IMR-90 (cell line): ENCODE measurements around the gene PLEKHB2. TPM values are rescaled to one million over a fixed set of nuclear protein-coding genes. Genes with fewer than 3 reads are reported as not detected.

Experiments
- ATAC-seq: fragments of 200-7000 bp; cut with Tn5 transposase; 2 replicates; pipeline ENCODE4 v1.9.1; 2020; ENCODE audit warnings: low read depth, mild to moderate bottlenecking, moderate library complexity
- BruUV-seq: library from RNA; stranded (reverse); fragments of 400-500 nt; replicated peaks from 2 replicates; lab custom pipeline; 2021; lab: Mats Ljungman, UMichigan
- CTCF ChIA-PET: fragments of 300-600 bp; formaldehyde crosslinking; extraction: SDS; loops from one replicate; lab custom pipeline; 2021; ENCODE audit warnings: antibody characterized with exemption; lab: Yijun Ruan, JAX
- POLR2A ChIA-PET: fragments of 300-600 bp; sonication (Branson Sonifier 250); formaldehyde crosslinking; loops from one replicate; lab custom pipeline; 2022; ENCODE audit warnings: antibody characterized with exemption; ENCODE audit not compliant: unreplicated experiment; lab: Charles Lee
- DNase-seq: peaks from one replicate; pipeline ENCODE4 v3.0.0; 2013
- H2AFZ ChIP-seq: replicated peaks from 2 replicates; pipeline ENCODE3; 2013; ENCODE audit warnings: low read length, mild to moderate bottlenecking; ENCODE audit not compliant: poor library complexity
- H2AK5ac ChIP-seq: 2 replicates; pipeline ENCODE4 v1.6.1; 2013; ENCODE audit warnings: low read depth, low read length, inconsistent platforms
- H2AK9ac ChIP-seq: replicated peaks from 2 replicates; pipeline ENCODE3; 2013; ENCODE audit warnings: mild to moderate bottlenecking, low read depth, low read length, moderate library complexity; ENCODE audit not compliant: poor library complexity
- H2BK120ac ChIP-seq: 2 replicates; pipeline ENCODE4 v1.6.1; 2013; ENCODE audit warnings: low read depth, low read length, inconsistent platforms
- H2BK15ac ChIP-seq: 3 replicates; pipeline ENCODE4 v1.6.1; 2013; ENCODE audit warnings: low read depth, low read length, inconsistent platforms
- H2BK20ac ChIP-seq: 2 replicates; pipeline ENCODE4 v1.6.1; 2013; ENCODE audit warnings: low read depth, mild to moderate bottlenecking, inconsistent platforms, low read length, moderate library complexity
- H2BK5ac ChIP-seq: 2 replicates; pipeline ENCODE4 v1.6.1; 2013; ENCODE audit warnings: mild to moderate bottlenecking, low read depth, low read length, inconsistent platforms; ENCODE audit not compliant: poor library complexity, severe bottlenecking
- H3K14ac ChIP-seq: replicated peaks from 2 replicates; pipeline ENCODE4 v1.6.1; 2013; ENCODE audit warnings: low read depth, low read length, inconsistent platforms
- H3K18ac ChIP-seq: 2 replicates; pipeline ENCODE4 v1.6.1; 2013; ENCODE audit warnings: low read depth, low read length, control low read depth
- H3K23ac ChIP-seq: 2 replicates; pipeline ENCODE4 v1.6.1; 2013; ENCODE audit warnings: low read depth, low read length, inconsistent platforms
- H3K27ac ChIP-seq: 2 replicates; pipeline ENCODE4 v1.5.1; 2013; ENCODE audit warnings: mild to moderate bottlenecking, control low read depth, low read length; ENCODE audit not compliant: insufficient read depth
- H3K27me3 ChIP-seq: 2 replicates; pipeline ENCODE4 v1.6.1; 2013; ENCODE audit warnings: low read length; ENCODE audit not compliant: control insufficient read depth, insufficient read depth
- H3K36me3 ChIP-seq: 2 replicates; pipeline ENCODE4 v1.6.1; 2013; ENCODE audit warnings: low read length, mixed read lengths; ENCODE audit not compliant: control insufficient read depth, insufficient read depth
- H3K4ac ChIP-seq: 2 replicates; pipeline ENCODE4 v1.6.1; 2013; ENCODE audit warnings: low read depth, low read length, inconsistent platforms
- H3K4me1 ChIP-seq: 2 replicates; pipeline ENCODE4 v1.6.1; 2013; ENCODE audit warnings: low read length, mixed read lengths; ENCODE audit not compliant: control insufficient read depth, insufficient read depth
- H3K4me2 ChIP-seq: 2 replicates; pipeline ENCODE4 v1.6.1; 2013; ENCODE audit warnings: low read depth, mild to moderate bottlenecking, control low read depth, low read length, moderate library complexity
- H3K4me3 ChIP-seq: 2 replicates; pipeline ENCODE4 v1.5.1; 2013; ENCODE audit warnings: low read depth, mild to moderate bottlenecking, control low read depth, low read length, moderate library complexity; ENCODE audit not compliant: insufficient read depth
- H3K56ac ChIP-seq: 2 replicates; pipeline ENCODE4 v1.6.1; 2013; ENCODE audit warnings: low read length, inconsistent platforms; ENCODE audit not compliant: insufficient read depth; ENCODE audit errors: extremely low read depth
- H3K79me1 ChIP-seq, 2 experiments: 2 replicates each; pipeline ENCODE4 v1.6.1; 2013; ENCODE audit warnings: low read length in 2 of 2, inconsistent platforms in 1 of 2, low read depth in 1 of 2
- H3K9ac ChIP-seq: 2 replicates; pipeline ENCODE4 v1.6.1; 2013; ENCODE audit warnings: low read depth, low read length, control low read depth
- H3K9me1 ChIP-seq: 2 replicates; pipeline ENCODE4 v1.6.1; 2013; ENCODE audit warnings: low read length, inconsistent platforms; ENCODE audit not compliant: insufficient read depth
- H3K9me3 ChIP-seq: 2 replicates; pipeline ENCODE4 v1.6.1; 2013; ENCODE audit warnings: low read length; ENCODE audit not compliant: control insufficient read depth, insufficient read depth
- H4K20me1 ChIP-seq: 2 replicates; pipeline ENCODE4 v1.6.1; 2013; ENCODE audit warnings: low read length, inconsistent platforms; ENCODE audit not compliant: insufficient read depth
- H4K5ac ChIP-seq: 2 replicates; pipeline ENCODE4 v1.6.1; 2013; ENCODE audit warnings: mild to moderate bottlenecking, low read depth, low read length, control low read depth
- H4K8ac ChIP-seq, 2 experiments: 2 replicates each; pipeline ENCODE4 v1.6.1; 2013; ENCODE audit warnings: low read depth in 2 of 2, low read length in 2 of 2, control low read depth in 1 of 2, inconsistent platforms in 1 of 2
- H4K91ac ChIP-seq: 2 replicates; pipeline ENCODE4 v1.6.1; 2013; ENCODE audit warnings: low read depth, low read length, inconsistent platforms; ENCODE audit not compliant: insufficient read depth
- BHLHE40 ChIP-seq: fragments of 150-350 bp; IDR thresholded peaks from 2 replicates; pipeline ENCODE4 v1.6.1; 2016; ENCODE audit warnings: mild to moderate bottlenecking, low read depth, low read length
- CEBPB ChIP-seq: IDR thresholded peaks from 2 replicates; pipeline ENCODE4 v1.6.1; 2012; ENCODE audit warnings: low read depth, low read length, improper control_type of control experiment
- CHD1 ChIP-seq: IDR thresholded peaks from 2 replicates; pipeline ENCODE4 v1.6.1; 2012; ENCODE audit warnings: low read depth, low read length, improper control_type of control experiment
- FOS ChIP-seq: fragments of 150-350 bp; IDR thresholded peaks from 2 replicates; pipeline ENCODE4 v1.6.1; 2016; ENCODE audit warnings: low read depth, low read length
- MAFK ChIP-seq: IDR thresholded peaks from 2 replicates; pipeline ENCODE4 v1.6.1; 2012; ENCODE audit warnings: low read depth, low read length, improper control_type of control experiment
- MAZ ChIP-seq: IDR thresholded peaks from 2 replicates; pipeline ENCODE4 v1.6.1; 2012; ENCODE audit warnings: low read depth, mild to moderate bottlenecking, low read length, improper control_type of control experiment, moderate library complexity, borderline replicate concordance
- MXI1 ChIP-seq: IDR thresholded peaks from 2 replicates; pipeline ENCODE4 v1.6.1; 2012; ENCODE audit warnings: low read depth, mild to moderate bottlenecking, low read length, moderate library complexity, borderline replicate concordance
- NFE2L2 ChIP-seq: fragments of 150-350 bp; IDR thresholded peaks from 2 replicates; pipeline ENCODE4 v1.6.1; 2016; ENCODE audit warnings: low read depth, mild to moderate bottlenecking, low read length
- POLR2A ChIP-seq: IDR thresholded peaks from 2 replicates; pipeline ENCODE4 v1.6.1; 2012; ENCODE audit warnings: mild to moderate bottlenecking, low read depth, low read length
- RAD21 ChIP-seq: IDR thresholded peaks from 2 replicates; pipeline ENCODE4 v1.6.1; 2012; ENCODE audit warnings: low read length, improper control_type of control experiment
- RCOR1 ChIP-seq: IDR thresholded peaks from 2 replicates; pipeline ENCODE4 v1.6.1; 2012; ENCODE audit warnings: mild to moderate bottlenecking, low read length, improper control_type of control experiment; ENCODE audit not compliant: insufficient replicate concordance
- RFX5 ChIP-seq: IDR thresholded peaks from 2 replicates; pipeline ENCODE4 v1.8.0; 2012; ENCODE audit warnings: low read depth, mild to moderate bottlenecking, low read length, moderate library complexity
- SMC3 ChIP-seq: fragments of 150-350 bp; IDR thresholded peaks from 2 replicates; pipeline ENCODE4 v1.6.1; 2016; ENCODE audit warnings: low read depth, mild to moderate bottlenecking, antibody characterized with exemption, low read length, moderate library complexity
- WGBS, 2 experiments: methylation state at CpG; one replicate each; pipeline versions ENCODE4 v1.1.5 to v1.1.7; 2013; ENCODE audit warnings: missing lambda C conversion rate in 2 of 2; ENCODE audit not compliant: insufficient read length in 1 of 2; ENCODE audit errors: extremely low coverage in 2 of 2; 5-methylcytosine and 5-hydroxymethylcytosine counted together
- dilution Hi-C: fragments of 300-500 bp; cut with HindIII; formaldehyde crosslinking; loops from one replicate; pipeline ENCODE4 v1.14.3; 2018; ENCODE audit warnings: low sequenced_read_pairs; ENCODE audit not compliant: unreplicated experiment
- in situ Hi-C: fragments of 300-500 bp; cut with MboI; formaldehyde crosslinking; loops from 3 replicates; pipeline ENCODE4 v1.14.3; 2019; ENCODE audit warnings: low sequenced_read_pairs, inconsistent platforms, mixed read lengths
- intact Hi-C: fragments of 100-400 bp; cut with micrococcal nuclease; formaldehyde crosslinking; loops from 2 replicates; pipeline ENCODE4 v1.10.0; 2022
- polyA plus RNA-seq, 3 experiments: library from polyadenylated mRNA; depleted of rRNA; stranded (reverse); fragments of >200 nt; gene quantifications; 2 replicates each; pipeline ENCODE4 v1.2.3, GENCODE V29; 2012; ENCODE audit warnings: low replicate concordance in 1 of 3
- total RNA-seq: library from RNA; depleted of rRNA; stranded (reverse); fragments of >200 nt; gene quantifications from 2 replicates; pipeline ENCODE4 v1.2.3, GENCODE V29; 2012
- TF ChIP-seq, protein P1 (sequence below): fragments of 150-350 bp; IDR thresholded peaks from 2 replicates; pipeline ENCODE4 v1.6.1; 2017; ENCODE audit warnings: mild to moderate bottlenecking, antibody characterized with exemption, low read length, low read depth
- TF ChIP-seq, protein P2 (sequence below): fragments of 150-350 bp; IDR thresholded peaks from 2 replicates; pipeline ENCODE4 v1.6.1; 2016; ENCODE audit warnings: low read depth, mild to moderate bottlenecking, low read length, moderate library complexity, borderline replicate concordance
- TF ChIP-seq, protein P3 (sequence below): conservative IDR thresholded peaks from 2 replicates; pipeline ENCODE4 v1.5.1; 2012; ENCODE audit warnings: mild to moderate bottlenecking, low read depth, low read length, improper control_type of control experiment

PLEKHB2 gene
- total and polyA plus RNA-seq, 2 of the 4 experiments (the other 2 are of a cell fraction): 62.9 to 82.1 TPM

DNA sequence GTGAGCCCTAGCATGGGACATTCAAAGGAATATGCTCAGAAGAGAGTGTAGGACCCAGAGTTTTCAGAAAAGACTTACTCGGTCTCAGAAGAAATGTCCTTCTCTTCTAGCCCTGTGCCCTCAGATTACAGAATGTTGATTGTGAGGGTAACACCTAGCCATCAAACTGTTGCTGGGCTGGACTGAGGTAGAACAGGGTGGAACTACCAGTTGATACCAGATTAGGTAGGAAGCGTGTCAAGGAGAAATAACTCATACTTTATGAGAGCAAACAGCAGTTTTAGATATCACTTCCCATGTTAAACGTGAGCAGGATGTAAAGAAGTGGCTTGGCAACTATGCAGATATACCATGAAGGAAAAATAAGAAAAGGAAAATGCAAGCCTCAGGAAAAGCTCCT lies 22.8 kb downstream of the PLEKHB2 start:
- Histone ChIP-seq H4K5ac (no peak overlapping the region), H3K14ac (no peak overlapping the region), H2BK120ac (no peak overlapping the region), H3K4me1 (no peaks in the 10 kb centered on the region), H2AFZ (no peak overlapping the region), H3K9ac (no peak overlapping the region), H3K79me1 (peaks cover 18 to 28% of the 10 kb centered on the region in 2 experiments), H2BK15ac (no peak overlapping the region), H2BK5ac (no peak overlapping the region), H3K56ac (no peak overlapping the region), H4K91ac (no peak overlapping the region), H3K27ac (no peak overlapping the region), H2AK5ac (no peak overlapping the region), H3K23ac (no peak overlapping the region), H2AK9ac (no peak overlapping the region), H3K27me3 (no peaks in the 10 kb centered on the region), H4K8ac (no peak overlapping the region), H3K4me2 (no peak overlapping the region), H3K18ac (no peak overlapping the region), H4K20me1 (no peaks in the 10 kb centered on the region; the same call in 1 of the 2 replicates), H3K4me3 (no peak overlapping the region), H3K9me3 (no peaks in the 10 kb centered on the region), H2BK20ac (no peak overlapping the region), H3K9me1 (peaks cover 6% of the 10 kb centered on the region; the same call in 1 of the 2 replicates), H3K4ac (no peak overlapping the region), H3K36me3 (peaks cover 42% of the 10 kb centered on the region)
- WGBS, 2 experiments: no CpG with 5 or more reads among the region's 3 CpGs
- ATAC-seq (no peak), DNase-seq (no peak)
- ChIA-PET POLR2A (no interaction called here), CTCF (interaction anchor here (1.0 kb wide), 1 partner anchor 13 kb away, joined by 3 read pairs; no protein-coding TSS in a partner anchor)
- intact Hi-C loops (no loop called here), in situ Hi-C loops (no loop called here), dilution Hi-C loops (no loop called here)
- BruUV-seq: no TSS peak
- TF ChIP-seq RCOR1 (no peak), CHD1 (no peak), FOS (no peak), SMC3 (no peak), RFX5 (no peak), POLR2A (no peak), NFE2L2 (no peak), MXI1 (no peak), CEBPB (no peak), RAD21 (no peak), MAZ (no peak), BHLHE40 (no peak), MAFK (no peak)
- TF ChIP-seq, protein P1, sequence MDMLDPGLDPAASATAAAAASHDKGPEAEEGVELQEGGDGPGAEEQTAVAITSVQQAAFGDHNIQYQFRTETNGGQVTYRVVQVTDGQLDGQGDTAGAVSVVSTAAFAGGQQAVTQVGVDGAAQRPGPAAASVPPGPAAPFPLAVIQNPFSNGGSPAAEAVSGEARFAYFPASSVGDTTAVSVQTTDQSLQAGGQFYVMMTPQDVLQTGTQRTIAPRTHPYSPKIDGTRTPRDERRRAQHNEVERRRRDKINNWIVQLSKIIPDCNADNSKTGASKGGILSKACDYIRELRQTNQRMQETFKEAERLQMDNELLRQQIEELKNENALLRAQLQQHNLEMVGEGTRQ: no peak
- TF ChIP-seq, protein P2, sequence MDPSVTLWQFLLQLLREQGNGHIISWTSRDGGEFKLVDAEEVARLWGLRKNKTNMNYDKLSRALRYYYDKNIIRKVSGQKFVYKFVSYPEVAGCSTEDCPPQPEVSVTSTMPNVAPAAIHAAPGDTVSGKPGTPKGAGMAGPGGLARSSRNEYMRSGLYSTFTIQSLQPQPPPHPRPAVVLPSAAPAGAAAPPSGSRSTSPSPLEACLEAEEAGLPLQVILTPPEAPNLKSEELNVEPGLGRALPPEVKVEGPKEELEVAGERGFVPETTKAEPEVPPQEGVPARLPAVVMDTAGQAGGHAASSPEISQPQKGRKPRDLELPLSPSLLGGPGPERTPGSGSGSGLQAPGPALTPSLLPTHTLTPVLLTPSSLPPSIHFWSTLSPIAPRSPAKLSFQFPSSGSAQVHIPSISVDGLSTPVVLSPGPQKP: no peak
- TF ChIP-seq, protein P3, sequence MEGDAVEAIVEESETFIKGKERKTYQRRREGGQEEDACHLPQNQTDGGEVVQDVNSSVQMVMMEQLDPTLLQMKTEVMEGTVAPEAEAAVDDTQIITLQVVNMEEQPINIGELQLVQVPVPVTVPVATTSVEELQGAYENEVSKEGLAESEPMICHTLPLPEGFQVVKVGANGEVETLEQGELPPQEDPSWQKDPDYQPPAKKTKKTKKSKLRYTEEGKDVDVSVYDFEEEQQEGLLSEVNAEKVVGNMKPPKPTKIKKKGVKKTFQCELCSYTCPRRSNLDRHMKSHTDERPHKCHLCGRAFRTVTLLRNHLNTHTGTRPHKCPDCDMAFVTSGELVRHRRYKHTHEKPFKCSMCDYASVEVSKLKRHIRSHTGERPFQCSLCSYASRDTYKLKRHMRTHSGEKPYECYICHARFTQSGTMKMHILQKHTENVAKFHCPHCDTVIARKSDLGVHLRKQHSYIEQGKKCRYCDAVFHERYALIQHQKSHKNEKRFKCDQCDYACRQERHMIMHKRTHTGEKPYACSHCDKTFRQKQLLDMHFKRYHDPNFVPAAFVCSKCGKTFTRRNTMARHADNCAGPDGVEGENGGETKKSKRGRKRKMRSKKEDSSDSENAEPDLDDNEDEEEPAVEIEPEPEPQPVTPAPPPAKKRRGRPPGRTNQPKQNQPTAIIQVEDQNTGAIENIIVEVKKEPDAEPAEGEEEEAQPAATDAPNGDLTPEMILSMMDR: no peak
